OCI-LY3 (cell line): ENCODE measurements around the gene DOCK8.

Experiments
- CTCF ChIP-seq: fragments of 200-600, 300-600 bp; sonication (generic); IDR thresholded peaks from 2 replicates; pipeline ENCODE4 v1.5.1; 2014; ENCODE audit warnings: antibody characterized with exemption, low read length, low read depth
- EZH2phosphoT487 ChIP-seq: fragments of 200-600 bp; shearing (Covaris generic); IDR thresholded peaks from 2 replicates; pipeline ENCODE4 v1.6.1; 2018; ENCODE audit warnings: antibody characterized with exemption, mixed run types, low read depth

- no peak for TF ChIP-seq CTCF
- no peak for TF ChIP-seq EZH2phosphoT487
These were observed 9.4 kb downstream of the DOCK8 start for GRCh38 chr9:224026-224425.
